Measurements from ENCODE around the gene HLA-B.

Gene HLA-B

DNA sequence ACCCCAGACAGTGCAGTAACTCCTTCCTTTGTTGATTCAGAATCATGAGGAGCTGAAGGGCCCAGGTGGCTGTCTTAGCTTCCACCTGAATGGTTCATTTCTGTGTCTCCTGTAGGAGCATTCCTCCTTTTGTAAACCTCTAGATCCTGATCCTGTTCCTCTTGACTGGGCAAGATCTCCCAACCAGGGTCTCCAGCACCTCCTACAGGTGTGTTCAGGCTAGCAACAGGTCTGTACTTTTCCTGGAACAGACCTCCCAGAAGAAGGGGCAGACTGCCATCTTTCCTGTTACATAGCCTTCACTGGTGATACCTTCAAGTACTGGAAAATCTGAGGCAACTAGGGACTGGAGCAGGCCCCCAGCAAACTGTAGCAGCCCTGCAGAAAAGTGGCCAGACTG, 35.2 kb downstream of the HLA-B start:
- no peak overlapping the region for H3K4me3 ChIP-seq (ENCODE audit: low read depth in 1 of 2, low read length in 2 of 2)
- no peaks in the 10 kb centered on the region for H3K36me3 ChIP-seq (ENCODE audit: control insufficient read depth in 1 of 2, insufficient read depth in 2 of 2, low read length in 2 of 2)
- no peaks in the 10 kb centered on the region for H3K27me3 ChIP-seq (ENCODE audit: low read depth, low read length)
- H3K27ac ChIP-seq (ENCODE audit: low read length) = no peak overlapping the region
- no peaks in the 10 kb centered on the region for H3K9me3 ChIP-seq (ENCODE audit: control insufficient read depth in 1 of 2, low read length in 2 of 2)
- H3K4me1 ChIP-seq (ENCODE audit: control insufficient read depth in 1 of 2, insufficient read depth in 2 of 2, low read length in 2 of 2) = no peaks in the 10 kb centered on the region

GRCh38 chr6:31321005-31321707, 35.8 kb downstream of the HLA-B start:
- no peaks in the 10 kb centered on the region for H3K9me3 ChIP-seq (ENCODE audit: control insufficient read depth in 1 of 2, low read length in 2 of 2)

DNA sequence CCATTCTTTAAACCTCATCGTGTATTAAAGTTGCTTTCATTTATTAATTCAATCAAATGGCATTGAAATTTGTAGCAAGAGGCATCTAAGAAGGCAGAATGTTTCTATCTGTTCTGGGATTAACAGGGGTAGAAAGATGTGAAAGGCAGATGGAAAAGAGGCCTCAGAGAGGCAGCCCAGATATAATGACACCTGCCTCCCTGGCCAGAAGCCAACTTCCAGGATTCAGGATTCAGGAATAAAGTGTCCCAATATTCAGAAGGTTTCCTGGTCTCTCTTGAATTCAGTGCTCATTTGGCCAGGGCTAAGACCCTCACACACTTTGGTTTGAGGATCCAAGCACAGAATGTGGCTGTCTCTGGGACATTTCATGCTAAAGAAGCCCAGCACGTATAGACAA, 39.9 kb downstream of the HLA-B start:
- no peaks in the 10 kb centered on the region for H3K4me1 ChIP-seq (ENCODE audit: control insufficient read depth in 1 of 2, insufficient read depth in 2 of 2, low read length in 2 of 2)

More at GRCh38 chr6:31321005-31321707, 35.8 kb downstream of the HLA-B start:
- no peak overlapping the region for H3K4me3 ChIP-seq (ENCODE audit: low read depth in 1 of 2, low read length in 2 of 2)
- peaks cover under 1% of the 10 kb centered on the region for H3K27me3 ChIP-seq (ENCODE audit: low read depth, low read length)
- no peaks in the 10 kb centered on the region for H3K36me3 ChIP-seq (ENCODE audit: control insufficient read depth in 1 of 2, insufficient read depth in 2 of 2, low read length in 2 of 2)
- no peaks in the 10 kb centered on the region for H3K4me1 ChIP-seq (ENCODE audit: control insufficient read depth in 1 of 2, insufficient read depth in 2 of 2, low read length in 2 of 2)
- H3K27ac ChIP-seq (ENCODE audit: low read length) = no peak overlapping the region

DNA sequence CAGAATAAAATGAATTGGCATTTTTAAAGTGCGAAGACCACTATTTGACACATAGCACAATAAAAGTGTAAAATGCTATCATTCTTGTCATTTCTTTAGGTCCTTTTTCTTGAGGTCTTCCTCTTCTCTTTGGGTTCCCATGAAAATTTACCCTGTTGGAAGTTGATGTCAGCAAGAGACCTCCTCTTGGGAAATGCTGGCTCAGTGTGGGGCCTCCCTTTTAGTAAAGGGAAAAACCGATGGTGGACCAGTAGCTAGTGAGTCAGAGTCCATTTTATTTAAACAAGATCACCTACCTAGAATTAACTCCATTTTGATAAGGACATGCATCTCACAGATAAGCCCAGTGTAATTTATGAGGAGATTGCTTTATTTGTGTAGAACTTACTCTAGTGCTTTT, 47.3 kb downstream of the HLA-B start:
- H3K4me1 ChIP-seq (ENCODE audit: control insufficient read depth in 1 of 2, insufficient read depth in 2 of 2, low read length in 2 of 2) = peaks cover 0 to 4% of the 10 kb centered on the region in 2 donors
- H3K27ac ChIP-seq (ENCODE audit: low read length) = no peak overlapping the region
- peaks cover 23% of the 10 kb centered on the region for H3K27me3 ChIP-seq (ENCODE audit: low read depth, low read length)
- H3K9me3 ChIP-seq (ENCODE audit: control insufficient read depth in 1 of 2, low read length in 2 of 2) = no peaks in the 10 kb centered on the region
- H3K36me3 ChIP-seq (ENCODE audit: control insufficient read depth in 1 of 2, insufficient read depth in 2 of 2, low read length in 2 of 2) = no peaks in the 10 kb centered on the region
- no peak overlapping the region for H3K4me3 ChIP-seq (ENCODE audit: low read depth in 1 of 2, low read length in 2 of 2)

More for the DNA sequence above, 39.9 kb downstream of the HLA-B start:
- no peak overlapping the region for H3K4me3 ChIP-seq (ENCODE audit: low read depth in 1 of 2, low read length in 2 of 2)
- H3K27me3 ChIP-seq (ENCODE audit: low read depth, low read length) = peaks cover 6% of the 10 kb centered on the region
- H3K36me3 ChIP-seq (ENCODE audit: control insufficient read depth in 1 of 2, insufficient read depth in 2 of 2, low read length in 2 of 2) = no peaks in the 10 kb centered on the region
- no peaks in the 10 kb centered on the region for H3K9me3 ChIP-seq (ENCODE audit: control insufficient read depth in 1 of 2, low read length in 2 of 2)
- H3K27ac ChIP-seq (ENCODE audit: low read length) = no peak overlapping the region

DNA sequence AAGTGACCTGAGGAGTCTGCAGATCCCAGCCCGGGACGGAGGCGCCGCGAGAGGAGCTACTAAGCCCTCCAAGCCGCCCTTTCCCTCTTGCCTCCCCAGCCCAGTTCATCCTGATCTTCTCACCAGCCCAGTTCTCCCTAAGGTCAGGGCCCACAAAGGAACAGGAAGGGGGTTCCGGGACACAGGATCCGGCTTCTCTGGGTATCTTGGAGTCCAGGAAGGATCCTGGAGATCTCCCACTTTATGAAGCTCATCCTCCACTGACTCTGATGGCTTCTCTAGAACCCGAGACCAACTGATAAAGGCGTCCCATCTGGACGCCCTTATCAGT, 48.2 kb downstream of the HLA-B start:
- H3K4me1 ChIP-seq (ENCODE audit: control insufficient read depth in 1 of 2, insufficient read depth in 2 of 2, low read length in 2 of 2) = peaks cover 0 to 4% of the 10 kb centered on the region in 2 donors
- no peak overlapping the region for H3K27ac ChIP-seq (ENCODE audit: low read length)
- H3K9me3 ChIP-seq (ENCODE audit: control insufficient read depth in 1 of 2, low read length in 2 of 2) = no peaks in the 10 kb centered on the region
- H3K4me3 ChIP-seq (ENCODE audit: low read depth in 1 of 2, low read length in 2 of 2) = peak overlapping the region in 1 of 2 donors; percentile 48
- peaks cover 23% of the 10 kb centered on the region for H3K27me3 ChIP-seq (ENCODE audit: low read depth, low read length)
- no peaks in the 10 kb centered on the region for H3K36me3 ChIP-seq (ENCODE audit: control insufficient read depth in 1 of 2, insufficient read depth in 2 of 2, low read length in 2 of 2)

- Histone ChIP-seq H3K4me3 (ENCODE audit: low read depth in 1 of 2, low read length in 2 of 2) (peak overlapping the region; percentile 42 to 48), H3K9me3 (ENCODE audit: control insufficient read depth in 1 of 2, low read length in 2 of 2) (no peaks in the 10 kb centered on the region), H3K36me3 (ENCODE audit: control insufficient read depth in 1 of 2, insufficient read depth in 2 of 2, low read length in 2 of 2) (no peaks in the 10 kb centered on the region), H3K4me1 (ENCODE audit: control insufficient read depth in 1 of 2, insufficient read depth in 2 of 2, low read length in 2 of 2) (peaks cover 0 to 4% of the 10 kb centered on the region in 2 donors), H3K27me3 (ENCODE audit: low read depth, low read length) (peaks cover 23% of the 10 kb centered on the region), H3K27ac (ENCODE audit: low read length) (no peak overlapping the region)
Observed at GRCh38 chr6:31308050-31308844, 48.7 kb downstream of the HLA-B start.

DNA sequence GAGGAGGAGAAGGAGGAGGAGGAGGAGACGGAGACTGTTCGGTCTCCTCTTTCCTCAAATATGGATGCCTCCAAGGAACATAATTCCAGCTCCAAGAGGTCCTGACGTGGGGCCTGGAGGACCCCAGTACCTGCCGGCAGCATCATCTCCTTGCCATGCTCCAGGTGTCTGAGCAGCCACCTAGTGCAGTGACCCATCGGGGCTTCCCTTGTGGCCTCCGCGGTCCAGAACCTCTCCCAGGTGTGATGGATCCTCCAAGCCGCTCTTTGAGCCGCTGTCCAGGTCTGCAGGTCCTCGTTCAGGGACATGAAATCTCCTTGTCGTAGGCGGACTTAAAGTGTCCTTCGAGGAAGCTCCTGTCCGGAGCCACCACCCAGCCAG, 49.3 kb downstream of the HLA-B start:
- Histone ChIP-seq H3K27ac (ENCODE audit: low read length) (no peak overlapping the region), H3K36me3 (ENCODE audit: control insufficient read depth in 1 of 2, insufficient read depth in 2 of 2, low read length in 2 of 2) (no peaks in the 10 kb centered on the region), H3K27me3 (ENCODE audit: low read depth, low read length) (peaks cover 23% of the 10 kb centered on the region), H3K9me3 (ENCODE audit: control insufficient read depth in 1 of 2, low read length in 2 of 2) (no peaks in the 10 kb centered on the region), H3K4me3 (ENCODE audit: low read depth in 1 of 2, low read length in 2 of 2) (peak overlapping the region in 1 of 2 donors; percentile 48), H3K4me1 (ENCODE audit: control insufficient read depth in 1 of 2, insufficient read depth in 2 of 2, low read length in 2 of 2) (peaks cover 0 to 4% of the 10 kb centered on the region in 2 donors)

GRCh38 chr6:31305703-31306219, 51.2 kb downstream of the HLA-B start:
- no peak overlapping the region for H3K27ac ChIP-seq (ENCODE audit: low read length)
- H3K27me3 ChIP-seq (ENCODE audit: low read depth, low read length) = peaks cover 23% of the 10 kb centered on the region
- H3K9me3 ChIP-seq (ENCODE audit: control insufficient read depth in 1 of 2, low read length in 2 of 2) = no peaks in the 10 kb centered on the region
- no peaks in the 10 kb centered on the region for H3K36me3 ChIP-seq (ENCODE audit: control insufficient read depth in 1 of 2, insufficient read depth in 2 of 2, low read length in 2 of 2)
- H3K4me3 ChIP-seq (ENCODE audit: low read depth in 1 of 2, low read length in 2 of 2) = no peak overlapping the region
- peaks cover 0 to 4% of the 10 kb centered on the region in 2 donors for H3K4me1 ChIP-seq (ENCODE audit: control insufficient read depth in 1 of 2, insufficient read depth in 2 of 2, low read length in 2 of 2)

DNA sequence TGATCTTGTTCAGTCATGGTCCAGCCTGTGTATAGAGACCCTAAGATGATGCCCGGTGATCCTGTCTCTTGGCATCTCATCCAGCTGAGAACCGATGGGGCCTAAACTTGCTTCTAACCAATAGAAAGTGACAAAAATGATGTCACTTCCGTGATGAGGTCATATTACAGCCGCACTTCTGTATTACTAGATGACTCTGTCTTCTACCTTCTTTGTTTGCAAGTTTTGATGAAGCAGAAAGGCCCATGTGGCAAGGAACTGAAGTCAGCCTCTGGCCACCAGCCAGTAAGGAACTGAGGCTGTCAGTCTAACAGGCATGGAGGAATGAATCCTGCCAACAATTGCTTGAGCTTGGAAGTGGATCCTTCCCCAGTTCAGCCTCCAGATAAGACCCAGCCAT, 52.3 kb downstream of the HLA-B start:
- no peaks in the 10 kb centered on the region for H3K36me3 ChIP-seq (ENCODE audit: control insufficient read depth in 1 of 2, insufficient read depth in 2 of 2, low read length in 2 of 2)
- peaks cover 0 to 4% of the 10 kb centered on the region in 2 donors for H3K4me1 ChIP-seq (ENCODE audit: control insufficient read depth in 1 of 2, insufficient read depth in 2 of 2, low read length in 2 of 2)
- H3K27me3 ChIP-seq (ENCODE audit: low read depth, low read length) = peaks cover 17% of the 10 kb centered on the region
- no peak overlapping the region for H3K4me3 ChIP-seq (ENCODE audit: low read depth in 1 of 2, low read length in 2 of 2)
- H3K27ac ChIP-seq (ENCODE audit: low read length) = no peak overlapping the region
- no peaks in the 10 kb centered on the region for H3K9me3 ChIP-seq (ENCODE audit: control insufficient read depth in 1 of 2, low read length in 2 of 2)

Measured in muscle layer of duodenum (tissue), 2 donors.